Stomach (tissue), 9 donors: Measurements from ENCODE around the gene IRAK3. TPM values are rescaled to one million over a fixed set of nuclear protein-coding genes. Genes with fewer than 3 reads are reported as not detected.
"Not testable (repeated sequence)": the region's sequence is repeated elsewhere in the genome, so short reads cannot be mapped to it uniquely, and the experiment has no call there.

Experiments used
- DNase-seq, 2 donors: peaks; one replicate each; pipeline versions ENCODE4 v3.0.0 to v3.0.0-alpha.2; 2013 to 2019
- H3K27ac ChIP-seq, 5 donors: fragments of 200-600 bp in 4 of 5; sonication (generic) in 4 of 5; one replicate each; pipeline ENCODE4 v1.5.1; 2013 to 2019; ENCODE audit warnings: mild to moderate bottlenecking in 1 of 5, moderate library complexity in 1 of 5
- H3K27me3 ChIP-seq, 3 donors: fragments of 200-600 bp; sonication (generic); one replicate each; pipeline ENCODE4 v1.5.1; 2017 to 2019; ENCODE audit warnings: mixed run types in 1 of 3
- H3K36me3 ChIP-seq, 4 donors: fragments of 200-600 bp; sonication (generic); 1 replicate in 3 of 4; 2 replicates in 1 of 4; pipeline ENCODE4 v1.5.1; 2016 to 2019
- H3K4me1 ChIP-seq, 4 donors: fragments of 200-600 bp; sonication (generic); one replicate each; pipeline ENCODE4 v1.5.1; 2016 to 2019
- H3K4me3 ChIP-seq, 4 donors: fragments of 200-600 bp; sonication (generic) in 3 of 4; one replicate each; pipeline ENCODE4 v1.5.1; 2016 to 2019; ENCODE audit warnings: mild to moderate bottlenecking in 1 of 4
- H3K9me3 ChIP-seq, 4 donors: fragments of 200-600 bp; sonication (generic); one replicate each; pipeline ENCODE4 v1.5.1; 2016 to 2019
- CTCF ChIP-seq, 7 experiments: fragments of 450-650 bp in 4 of 7; fragments of 200-600 bp in 3 of 7; sonication (generic) in 3 of 7; IDR thresholded peaks; one replicate each; pipeline ENCODE4 v1.5.1; 2016 to 2019; ENCODE audit warnings: antibody characterized with exemption in 7 of 7, control low read depth in 2 of 7, mild to moderate bottlenecking in 1 of 7
- EP300 ChIP-seq: sonication (generic); formaldehyde crosslinking; IDR thresholded peaks from one replicate; pipeline ENCODE4 v1.6.1; 2017; ENCODE audit warnings: antibody characterized with exemption
- POLR2A ChIP-seq, 4 donors: fragments of 450-650 bp; IDR thresholded peaks; one replicate each; pipeline ENCODE4 v1.6.1; 2016; ENCODE audit warnings: antibody characterized with exemption in 4 of 4, control low read depth in 2 of 4, mild to moderate bottlenecking in 1 of 4, moderate library complexity in 1 of 4
- POLR2AphosphoS5 ChIP-seq, 3 donors: sonication (generic); formaldehyde crosslinking; IDR thresholded peaks; one replicate each; pipeline ENCODE4 v1.6.1; 2016; ENCODE audit warnings: antibody characterized with exemption in 3 of 3
- WGBS, 5 donors: extraction: QIAGEN DNeasy Blood & Tissue Kit in 3 of 5; methylation state at CpG; one replicate each; pipeline versions ENCODE4 v1.1.5 to v1.1.7; 2013 to 2018; 5-methylcytosine and 5-hydroxymethylcytosine counted together
- intact Hi-C: fragments of 100-400 bp; cut with DNase I; formaldehyde crosslinking; loops from one replicate; pipeline ENCODE4 v1.15.1; 2023; ENCODE audit warnings: low total_unique reads
- polyA plus RNA-seq, 3 donors: library from polyadenylated mRNA; stranded (reverse); fragments of 200-250 nt; gene quantifications; one replicate each; pipeline ENCODE4 v1.2.3, GENCODE V29; 2013
- total RNA-seq, 5 donors: library from RNA; depleted of rRNA; stranded (reverse); fragments of >200 nt; gene quantifications; one replicate each; pipeline versions ENCODE4 v1.1.0 to v1.2.3, GENCODE V29; 2014 to 2016
- donor health status: healthy with polysubstance abuse.
- donor health status: Bipolar disorder and iron deficiency.
- donor health status: healthy.

The IRAK3 gene
- total and polyA plus RNA-seq, 8 donors, result 1.4 to 38.2 (median 4.5) TPM

- 0 to 1% (median 0%) methylated on average over 46 to 67 of the region's 67 CpGs for WGBS, 5 donors
- Histone ChIP-seq H3K27me3 (no peaks in the 10 kb centered on the region), H3K4me3 (peak within 1 kb of the TSS; percentile 45 to 88 (median 73)), H3K9me3 (no peaks in the 10 kb centered on the region), H3K36me3 (no peaks in the 10 kb centered on the region), H3K27ac (peak within 1 kb of the TSS; percentile 94 to 100 (median 99)), H3K4me1 (peaks cover 16 to 33% (median 26%) of the 10 kb centered on the region in 4 donors)
- peak; percentile 86 to 96 for DNase-seq
- intact Hi-C loops, result no loop called here
- TF ChIP-seq EP300, result no peak
- peak; percentile 85 to 95 (median 93) for TF ChIP-seq POLR2AphosphoS5 (IDR thresholded peaks at IDR 0.05)
- peak in 6 of 7 experiments; percentile 6 to 72 (median 52) for TF ChIP-seq CTCF (IDR thresholded peaks at IDR 0.05)
- TF ChIP-seq POLR2A (IDR thresholded peaks at IDR 0.05), result peak in 2 of 4 donors; percentile 10 to 68
These were observed 19.5 kb upstream of the IRAK3 start, which contains the start of gene TMBIM4 for GRCh38 chr12:66169221-66170170. Gene TMBIM4 (minus strand): TSS chr12:66169996. CDS start chr12:66169951, 45 bp downstream.

GRCh38 chr12:66170606-66171005, 18.4 kb upstream of the IRAK3 start:
- no peak for TF ChIP-seq CTCF (IDR thresholded peaks at IDR 0.05)
- no peak for TF ChIP-seq POLR2A (IDR thresholded peaks at IDR 0.05)
- TF ChIP-seq POLR2AphosphoS5 (IDR thresholded peaks at IDR 0.05), result no peak
- no peak for TF ChIP-seq EP300
- H3K4me3 ChIP-seq, result peak overlapping the region in 3 of 4 donors; percentile 45 to 88 (median 67)
- no peaks in the 10 kb centered on the region for H3K27me3 ChIP-seq
- H3K9me3 ChIP-seq, result no peaks in the 10 kb centered on the region
- intact Hi-C loops, result no loop called here
- WGBS, 5 donors, result 92 to 96% (median 95%) methylated on average over 3 of the region's 3 CpGs
- H3K36me3 ChIP-seq, result no peaks in the 10 kb centered on the region
- H3K4me1 ChIP-seq, result peaks cover 16 to 32% (median 25%) of the 10 kb centered on the region in 4 donors
- H3K27ac ChIP-seq, result peak overlapping the region in 4 of 5 donors; percentile 94 to 100 (median 98)
- DNase-seq, result no peak

GRCh38 chr12:66174391-66175325, 14.4 kb upstream of the IRAK3 start:
- DNase-seq, H3K27ac ChIP-seq, H3K36me3 ChIP-seq, H3K9me3 ChIP-seq, H3K4me3 ChIP-seq, H3K27me3 ChIP-seq, intact Hi-C loops: not testable (repeated sequence)
- WGBS, 5 donors, result 94 to 97% (median 96%) methylated on average over 38 to 53 of the region's 54 CpGs
- peaks cover 4 to 24% (median 8%) of the 10 kb centered on the region in 4 donors for H3K4me1 ChIP-seq

- TF ChIP-seq POLR2A (IDR thresholded peaks at IDR 0.05), result no peak
- TF ChIP-seq CTCF (IDR thresholded peaks at IDR 0.05), result no peak
- peak in 1 of 3 donors; percentile 31 for TF ChIP-seq POLR2AphosphoS5 (IDR thresholded peaks at IDR 0.05)
- no peak for TF ChIP-seq EP300
- Histone ChIP-seq H3K4me1 (peaks cover 0 to 17% (median 5%) of the 10 kb centered on the region in 4 donors), H3K27ac (no peak overlapping the region), H3K4me3 (no peak overlapping the region), H3K27me3 (peaks cover 0 to 4% (median 0%) of the 10 kb centered on the region in 3 donors), H3K36me3 (no peaks in the 10 kb centered on the region), H3K9me3 (no peaks in the 10 kb centered on the region)
- peak in 1 of 2 donors; percentile 58 for DNase-seq
- 15 to 30% (median 18%) methylated on average over 1 of the region's 1 CpG for WGBS, 5 donors
- intact Hi-C loops, result no loop called here
These were observed 12.7 kb upstream of the IRAK3 start for GRCh38 chr12:66176105-66176900.
